NCI-H2196 treated with DMSO at 0.1 percent for 48 hours (cell line): ENCODE results near the gene CCDC144A.
"Not testable (repeated sequence)": the region's sequence is repeated elsewhere in the genome, so short reads cannot be mapped to it uniquely, and the experiment has no call there.

Experiments used
- DNase-seq: peaks from one replicate; lab custom pipeline; 2025; ENCODE audit not compliant: unreplicated experiment; lab: John Stamatoyannopoulos, UW

CCDC144A gene, protein sequence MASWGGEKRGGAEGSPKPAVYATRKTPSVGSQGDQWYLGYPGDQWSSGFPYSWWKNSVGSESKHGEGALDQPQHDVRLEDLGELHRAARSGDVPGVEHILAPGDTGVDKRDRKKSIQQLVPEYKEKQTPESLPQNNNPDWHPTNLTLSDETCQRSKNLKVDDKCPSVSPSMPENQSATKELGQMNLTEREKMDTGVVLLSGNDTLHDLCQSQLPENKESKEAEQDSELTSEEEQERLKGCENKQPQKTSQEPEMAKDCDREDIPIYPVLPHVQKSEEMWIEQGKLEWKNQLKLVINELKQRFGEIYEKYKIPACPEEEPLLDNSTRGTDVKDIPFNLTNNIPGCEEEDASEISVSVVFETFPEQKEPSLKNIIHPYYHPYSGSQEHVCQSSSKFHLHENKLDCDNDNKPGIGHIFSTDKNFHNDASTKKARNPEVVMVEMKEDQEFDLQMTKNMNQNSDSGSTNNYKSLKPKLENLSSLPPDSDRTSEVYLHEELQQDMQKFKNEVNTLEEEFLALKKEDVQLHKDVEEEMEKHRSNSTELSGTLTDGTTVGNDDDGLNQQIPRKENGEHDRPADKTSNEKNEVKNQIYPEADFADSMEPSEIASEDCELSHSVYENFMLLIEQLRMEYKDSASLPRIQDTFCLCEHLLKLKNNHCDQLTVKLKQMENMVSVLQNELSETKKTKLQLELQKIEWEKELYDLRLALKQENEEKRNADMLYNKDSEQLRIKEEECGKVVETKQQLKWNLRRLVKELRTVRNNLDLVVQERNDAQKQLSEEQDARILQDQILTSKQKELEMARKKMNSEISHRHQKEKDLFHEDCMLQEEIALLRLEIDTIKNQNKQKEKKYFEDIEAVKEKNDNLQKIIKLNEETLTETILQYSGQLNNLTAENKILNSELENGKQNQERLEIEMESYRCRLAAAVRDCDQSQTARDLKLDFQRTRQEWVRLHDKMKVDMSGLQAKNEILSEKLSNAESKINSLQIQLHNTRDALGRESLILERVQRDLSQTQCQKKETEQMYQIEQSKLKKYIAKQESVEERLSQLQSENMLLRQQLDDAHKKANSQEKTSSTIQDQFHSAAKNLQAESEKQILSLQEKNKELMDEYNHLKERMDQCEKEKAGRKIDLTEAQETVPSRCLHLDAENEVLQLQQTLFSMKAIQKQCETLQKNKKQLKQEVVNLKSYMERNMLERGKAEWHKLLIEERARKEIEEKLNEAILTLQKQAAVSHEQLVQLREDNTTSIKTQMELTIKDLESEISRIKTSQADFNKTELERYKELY (N-terminal part only)

DNA sequence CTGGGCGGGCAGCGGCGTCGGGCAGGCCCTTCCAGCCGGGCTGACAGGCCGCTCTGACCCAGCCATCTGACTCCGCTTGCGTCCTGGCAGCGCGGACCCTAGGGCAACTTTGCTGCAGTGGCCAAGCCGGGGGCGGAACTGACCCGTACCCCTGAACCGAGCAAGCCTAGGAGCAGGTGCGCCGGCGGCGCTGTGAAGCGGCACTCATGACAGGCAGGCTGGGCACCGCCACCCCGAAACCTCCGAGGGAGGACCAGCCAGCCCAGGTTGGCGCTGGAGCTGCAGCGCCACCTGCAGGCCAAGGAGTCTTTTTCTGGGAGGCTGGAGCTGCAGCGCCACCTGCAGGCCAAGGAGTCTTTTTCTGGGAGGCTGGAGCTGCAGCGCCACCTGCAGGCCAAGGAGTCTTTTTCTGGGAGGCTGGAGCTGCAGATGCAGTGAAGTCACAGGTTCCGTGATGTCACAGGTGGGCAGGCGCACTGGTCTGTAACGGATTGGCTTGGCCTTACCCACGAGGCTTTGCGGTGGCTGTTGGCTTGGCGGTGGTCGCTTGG, at the start of gene CCDC144A:
Gene CCDC144A (plus strand): TSS at position 511 of the 551 bp plus-strand sequence. CDS start 160 bp downstream, outside the sequence.
- DNase-seq, result not testable (repeated sequence)

DNA sequence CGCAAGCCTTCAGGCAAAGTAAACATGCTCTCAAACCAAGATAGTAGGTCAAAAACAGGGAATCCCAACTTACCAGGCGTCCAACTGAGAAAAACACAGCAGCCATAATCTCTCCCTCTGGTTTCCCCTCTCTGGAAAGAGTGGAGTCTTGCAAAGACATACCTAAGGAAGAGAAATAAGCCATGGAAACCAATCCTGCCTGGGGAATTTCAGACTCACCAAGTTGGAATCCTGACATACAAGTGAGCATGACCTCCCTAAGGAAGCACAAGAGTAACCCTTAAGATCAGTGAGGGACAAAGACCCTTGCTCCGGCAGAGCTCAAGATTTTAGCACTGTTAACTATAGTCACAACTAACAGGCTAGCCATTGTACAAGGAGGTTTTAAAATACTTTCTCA, 40.5 kb upstream of the CCDC144A start:
- no peak for DNase-seq

DNA sequence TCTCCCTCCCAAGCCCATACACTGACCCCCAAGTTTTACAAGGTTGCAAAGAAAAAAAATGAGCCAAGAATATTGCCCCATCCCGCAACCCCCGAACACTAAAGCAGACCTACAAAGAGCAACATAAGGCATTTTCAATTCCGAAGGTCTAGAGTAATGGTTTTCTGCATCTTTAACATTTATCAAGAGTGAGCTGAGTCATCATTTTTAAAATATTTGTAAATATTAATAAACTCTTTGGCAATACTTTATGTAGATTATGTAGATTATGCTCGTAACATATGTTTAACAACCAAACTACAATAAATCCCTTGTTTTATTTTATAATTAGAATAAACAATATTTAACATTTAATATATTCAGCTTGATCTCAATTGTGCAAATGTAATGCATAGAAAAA, 37.8 kb upstream of the CCDC144A start:
- DNase-seq, result no peak

DNA sequence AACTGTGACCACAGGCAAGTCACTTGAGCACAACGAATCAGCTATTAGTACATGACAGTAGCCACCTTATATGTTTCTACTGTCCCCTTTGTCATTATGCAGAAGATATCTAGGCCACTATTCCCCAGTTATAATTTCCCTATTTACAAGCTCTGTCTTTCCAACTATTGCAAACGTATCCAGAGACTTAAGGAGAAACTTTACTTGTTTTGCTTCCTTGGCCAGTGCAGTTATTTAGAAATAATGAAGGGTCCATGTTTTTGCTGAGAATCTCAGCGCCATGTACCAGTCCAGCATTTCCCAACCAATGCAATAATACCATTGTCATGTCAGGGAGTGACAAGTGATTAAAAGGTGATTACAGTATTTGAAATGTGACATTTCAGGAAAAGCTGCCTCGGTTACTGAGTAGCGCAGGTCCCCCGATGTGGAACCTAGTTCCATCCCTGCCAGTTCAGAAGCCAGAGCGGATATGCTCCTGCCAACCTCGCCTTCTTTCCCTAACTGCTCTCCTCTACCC, 37.1 kb upstream of the CCDC144A start:
- DNase-seq, result no peak

DNA sequence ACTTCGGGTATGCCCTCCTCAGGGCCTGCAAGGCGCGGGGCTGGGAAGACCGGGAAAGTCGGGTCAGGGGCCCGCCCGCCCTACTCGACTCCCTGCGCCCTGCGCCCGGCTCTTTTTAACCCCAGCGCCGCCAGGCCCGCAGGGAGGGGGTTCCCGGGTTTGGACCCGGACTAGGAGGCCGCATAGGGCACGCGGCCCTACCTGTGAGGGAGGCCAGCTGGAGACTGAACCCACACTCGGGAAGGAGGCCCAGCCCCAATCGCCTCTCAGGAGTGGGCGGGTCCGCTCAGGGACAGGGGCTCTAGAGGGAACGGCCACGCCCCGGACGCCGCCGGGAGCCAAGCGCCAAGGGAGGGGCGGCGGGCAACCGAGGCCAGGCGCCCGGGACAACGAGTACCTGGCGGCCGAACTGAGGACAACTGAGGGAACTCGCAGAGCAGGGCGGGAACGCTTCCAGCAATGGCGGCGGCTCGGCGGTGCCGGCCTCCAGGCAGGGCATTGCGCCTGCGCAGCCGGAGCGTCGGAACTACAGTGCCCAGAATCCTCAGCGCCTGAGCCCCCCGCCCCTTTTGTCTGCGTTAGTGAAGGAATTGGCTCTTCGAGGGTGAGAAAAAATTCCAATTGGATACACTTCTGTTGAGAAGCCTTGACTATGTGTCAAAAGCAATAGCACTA, 36.5 kb upstream of the CCDC144A start, which contains the start of gene ZNF624:
Gene ZNF624 (minus strand): TSS at position 484 of the 675 bp plus-strand sequence.
- DNase-seq, result peak; percentile 63

DNA sequence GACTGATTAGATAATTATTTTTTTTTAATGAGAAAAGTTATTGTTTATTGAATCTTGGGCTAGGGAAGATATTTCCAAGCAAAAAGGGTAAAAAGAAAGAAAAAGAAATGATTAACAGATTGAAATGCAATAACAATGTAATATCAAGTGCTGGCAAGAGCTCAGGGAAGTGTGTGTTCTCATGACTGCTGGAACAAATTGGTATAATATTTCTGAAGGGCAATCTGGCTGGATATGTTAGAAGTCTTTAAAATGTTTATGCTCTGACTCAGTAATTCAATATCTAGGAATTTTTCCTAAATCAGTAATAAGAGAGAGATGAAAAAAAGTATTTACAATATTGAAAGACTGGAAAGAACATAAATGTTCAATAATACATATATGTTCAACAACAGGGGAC, 28.8 kb upstream of the CCDC144A start:
- DNase-seq, result no peak

DNA sequence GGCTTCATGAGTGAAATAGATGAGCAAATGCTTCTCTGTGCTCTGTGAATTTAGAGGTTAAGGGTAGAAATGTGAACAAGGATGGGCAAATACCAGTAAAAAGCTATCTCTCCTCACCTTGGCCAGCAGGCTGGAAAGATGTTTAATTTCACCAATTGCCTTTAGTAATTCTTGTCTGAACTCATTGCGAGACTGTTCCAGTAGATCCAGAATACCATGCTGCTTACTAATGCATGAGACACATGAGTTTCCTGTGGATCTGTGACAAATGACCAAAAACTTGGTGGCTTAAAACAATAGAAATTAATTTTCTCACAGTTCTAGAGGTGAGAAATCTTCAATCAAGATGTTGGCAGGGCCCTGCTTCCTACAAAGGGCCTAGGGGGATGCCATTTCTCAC, 27.1 kb upstream of the CCDC144A start:
- DNase-seq, result no peak

DNA sequence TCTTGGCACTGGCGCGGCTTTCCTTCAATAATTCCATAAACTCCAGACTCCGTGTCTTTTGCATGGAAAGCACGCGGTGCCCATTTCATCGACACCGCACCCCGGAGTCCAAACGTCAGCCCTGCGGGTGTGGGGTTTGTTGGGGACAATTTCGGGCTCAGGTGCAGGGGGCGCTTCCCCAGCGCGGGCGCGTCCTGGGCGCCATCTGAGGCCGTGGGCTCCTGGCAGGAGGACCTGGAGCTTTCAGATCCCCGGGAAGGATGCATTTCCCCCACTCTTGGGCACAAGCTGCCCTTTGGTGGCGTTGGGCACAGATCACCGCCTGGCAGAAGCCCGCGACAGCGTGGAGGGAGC, 23.5 kb upstream of the CCDC144A start:
- not testable (repeated sequence) for DNase-seq

DNA sequence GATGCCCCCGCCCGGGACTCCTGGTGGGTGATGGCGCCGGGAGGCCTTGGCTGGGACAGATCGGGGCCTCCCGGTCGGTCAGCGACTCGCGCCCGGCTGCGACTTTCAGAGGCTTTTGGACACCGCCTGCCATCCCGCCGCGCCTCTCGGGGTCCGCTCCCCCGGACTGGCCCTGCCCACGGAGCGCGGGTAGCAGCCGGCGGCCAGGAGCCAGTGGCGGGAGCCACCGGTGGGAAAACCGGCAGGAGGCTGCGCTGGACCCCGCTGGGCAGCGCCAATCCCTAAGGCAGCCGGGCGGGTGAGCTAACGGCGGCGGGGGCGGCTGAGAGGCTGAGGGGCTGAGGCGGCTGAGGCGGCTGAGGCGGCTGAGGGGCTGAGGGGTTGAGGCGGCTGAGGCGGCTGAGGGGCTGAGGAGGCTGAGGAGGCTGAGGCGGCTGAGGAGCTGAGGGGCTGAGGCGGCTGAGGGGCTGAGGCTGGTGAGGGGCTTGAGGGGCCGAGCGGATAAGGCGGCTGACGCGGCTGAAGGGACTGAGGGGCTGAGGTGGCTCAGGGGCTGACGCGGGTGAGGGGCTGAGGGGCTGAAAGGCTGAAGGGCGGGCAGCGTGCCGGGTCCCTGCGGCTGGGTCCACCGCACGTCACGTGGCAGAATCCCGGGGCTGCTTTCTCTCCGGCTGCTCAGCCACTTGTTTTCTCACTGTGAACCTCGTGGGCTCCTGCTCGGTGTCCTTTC, 23.0 kb upstream of the CCDC144A start:
- not testable (repeated sequence) for DNase-seq

DNA sequence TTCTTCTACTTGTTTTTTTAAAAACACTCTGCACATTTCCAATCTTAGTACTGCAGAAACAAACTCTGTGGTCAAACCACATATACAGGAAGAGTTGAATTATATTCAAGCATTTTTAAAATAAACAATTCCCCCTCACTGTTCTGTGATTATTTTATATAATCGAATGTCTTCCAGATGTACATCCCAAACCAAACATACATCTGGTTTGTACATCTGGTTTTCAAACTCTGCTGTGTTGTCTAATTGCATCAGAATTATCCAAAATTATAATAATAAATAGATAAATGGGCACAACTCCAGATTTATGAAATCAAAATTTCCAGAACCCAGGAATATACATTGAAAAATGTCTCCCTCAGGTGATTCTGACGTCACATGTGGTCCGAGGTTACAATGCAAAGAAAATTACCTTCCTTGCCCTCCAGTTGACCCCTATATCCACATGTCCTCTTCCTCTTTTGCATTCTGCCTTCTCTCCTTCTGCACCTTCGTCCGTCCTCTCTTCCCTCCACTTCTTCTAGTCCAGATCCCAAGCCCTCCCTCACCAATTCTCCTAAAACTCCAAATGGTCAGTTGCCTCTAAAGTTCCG, 13.3 kb upstream of the CCDC144A start:
- DNase-seq, result no peak

DNA sequence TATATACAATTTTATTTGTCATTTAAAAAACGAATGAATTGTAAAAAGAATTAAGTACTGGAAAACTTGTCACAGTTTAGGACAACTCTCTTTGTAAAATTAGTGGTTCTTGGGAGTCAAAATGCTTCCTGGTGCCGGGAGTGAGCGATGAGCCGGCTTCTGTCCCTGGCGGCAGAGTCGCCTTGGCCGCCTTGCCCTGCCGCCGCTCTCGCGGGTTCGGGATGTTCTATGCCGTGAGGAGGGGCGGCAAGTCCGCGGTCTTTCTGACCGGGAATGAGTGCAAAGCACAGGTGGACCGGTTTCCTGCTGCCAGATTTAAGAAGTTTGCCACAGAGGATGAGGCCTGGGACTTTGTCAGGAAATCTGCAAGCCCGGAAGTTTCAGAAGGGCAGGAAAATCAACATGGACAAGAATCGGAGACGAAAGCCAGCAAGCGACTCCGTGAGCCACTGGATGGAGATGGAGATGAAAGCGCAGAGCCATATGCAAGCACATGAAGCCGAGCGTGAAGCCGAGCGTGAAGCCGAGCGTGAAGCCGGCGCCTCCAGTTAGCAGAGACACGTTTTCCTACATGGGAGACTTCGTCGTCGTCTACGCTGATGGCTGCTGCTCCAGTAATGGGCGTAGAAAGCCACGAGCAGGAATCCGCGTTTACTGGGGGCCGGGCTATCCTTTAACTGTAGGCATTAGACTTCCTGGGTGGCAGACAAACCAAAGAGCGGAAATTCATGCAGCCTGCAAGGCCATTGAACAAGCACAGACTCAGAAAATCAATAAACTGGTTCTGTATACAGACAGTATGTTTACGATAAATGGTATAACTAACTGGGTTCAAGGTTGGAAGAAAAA, 6.5 kb upstream of the CCDC144A start:
- not testable (repeated sequence) for DNase-seq

DNA sequence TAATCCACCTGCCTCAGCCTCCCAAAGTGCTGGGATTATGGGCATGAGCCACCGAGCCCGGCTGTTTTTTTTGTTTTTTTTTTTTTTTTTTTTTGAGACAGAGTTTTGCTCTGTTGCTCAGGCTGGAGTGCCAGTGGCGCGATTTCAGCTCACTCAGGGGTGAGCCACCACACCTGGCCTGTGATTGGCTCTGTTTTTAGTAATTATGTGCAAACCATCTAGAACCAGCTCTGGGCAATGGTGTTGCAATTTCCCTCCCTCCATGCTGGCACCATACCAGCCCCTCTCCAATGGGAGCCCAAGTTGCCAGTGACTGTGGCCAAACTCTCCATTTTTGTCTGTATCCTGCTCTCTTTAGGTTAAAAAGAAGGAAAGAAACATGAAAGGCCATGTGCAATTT, 4.0 kb upstream of the CCDC144A start:
- DNase-seq, result not testable (repeated sequence)

DNA sequence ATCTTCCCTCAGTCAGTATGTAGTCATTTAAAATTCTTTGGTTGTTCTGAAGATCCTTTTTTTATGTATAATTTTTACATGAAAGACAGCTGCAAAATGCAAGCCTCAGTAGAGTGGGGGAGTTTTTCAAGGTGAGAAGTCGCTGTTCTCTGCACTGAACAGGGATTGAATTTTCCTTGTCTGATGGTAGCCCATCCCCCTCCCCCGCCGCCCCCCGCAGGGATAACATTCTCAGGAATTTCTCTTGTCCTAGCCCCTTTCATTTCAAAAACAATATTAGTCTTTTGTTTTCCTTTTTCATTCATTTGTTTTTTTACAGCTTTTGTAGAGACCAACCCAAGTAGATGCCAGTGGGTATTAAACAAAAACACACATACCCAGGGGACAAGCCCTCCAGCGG, 2.9 kb upstream of the CCDC144A start:
- DNase-seq, result not testable (repeated sequence)

DNA sequence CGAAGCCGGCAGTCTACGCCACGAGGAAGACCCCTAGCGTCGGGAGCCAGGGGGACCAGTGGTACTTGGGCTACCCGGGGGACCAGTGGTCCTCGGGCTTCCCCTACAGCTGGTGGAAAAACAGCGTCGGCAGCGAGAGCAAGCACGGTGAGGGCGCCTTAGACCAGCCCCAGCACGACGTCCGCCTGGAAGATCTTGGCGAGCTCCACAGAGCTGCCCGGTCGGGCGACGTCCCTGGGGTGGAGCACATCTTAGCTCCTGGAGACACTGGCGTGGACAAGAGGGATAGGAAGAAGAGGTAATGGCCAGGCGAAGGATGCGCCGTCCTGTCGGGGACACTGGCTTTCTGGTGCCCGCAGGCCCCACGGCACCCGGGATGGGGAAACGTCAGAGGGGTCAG, 406 bp downstream of the CCDC144A start:
- not testable (repeated sequence) for DNase-seq

DNA sequence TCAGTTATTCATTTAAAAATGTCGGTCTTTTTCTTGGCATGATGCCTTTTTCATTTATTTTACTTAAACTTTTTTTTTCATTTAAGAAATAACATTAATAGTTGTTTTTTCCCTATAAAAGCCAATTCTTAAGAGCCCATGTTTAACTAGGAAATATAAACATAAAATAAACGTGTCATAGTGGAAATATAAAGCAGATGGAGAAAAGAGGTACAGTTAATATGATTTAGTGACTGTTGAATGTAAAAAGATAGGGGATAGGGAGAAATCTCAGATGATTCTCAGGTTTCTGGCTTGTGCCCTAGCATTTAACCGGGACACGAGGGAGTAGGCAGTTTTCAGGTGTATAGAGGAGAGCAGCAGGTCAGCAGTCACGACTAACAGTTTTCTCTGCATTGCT, 7.6 kb downstream of the CCDC144A start:
- not testable (repeated sequence) for DNase-seq

DNA sequence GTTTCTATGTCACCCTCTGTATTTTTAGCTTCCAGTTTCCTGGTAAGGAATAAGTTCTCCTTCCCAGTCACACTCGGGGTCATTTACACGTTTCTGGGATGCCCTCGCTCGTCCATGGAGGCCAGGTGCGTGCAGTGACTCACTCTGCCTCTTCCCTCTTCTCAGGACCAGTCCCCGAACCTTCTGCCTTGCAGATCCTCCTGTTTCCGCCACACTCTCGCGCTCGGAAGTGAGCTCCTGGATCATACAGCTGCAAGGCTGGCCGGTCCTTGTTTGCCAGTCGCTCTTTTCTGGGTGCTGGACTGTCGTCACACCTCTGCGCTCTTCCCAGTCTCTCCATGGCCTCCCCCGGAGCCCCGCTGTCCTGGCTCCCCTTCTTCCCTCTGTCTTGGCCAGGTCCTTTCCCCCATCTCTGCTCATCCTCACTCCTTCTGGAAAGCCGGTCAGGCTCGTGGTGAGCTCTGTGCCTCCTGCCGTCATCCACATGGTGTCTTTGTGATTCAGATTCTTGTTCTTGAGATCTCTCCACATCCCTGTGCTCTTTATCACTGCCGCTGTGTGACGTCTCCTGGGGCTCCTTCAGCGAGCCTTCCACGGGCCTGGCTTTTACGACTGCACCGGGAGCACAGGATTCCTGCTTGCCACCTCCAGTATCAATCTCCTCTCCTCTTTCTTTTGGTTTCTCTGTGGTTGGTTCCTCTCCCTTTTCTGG, 55.6 kb downstream of the CCDC144A start:
- DNase-seq, result not testable (repeated sequence)

DNA sequence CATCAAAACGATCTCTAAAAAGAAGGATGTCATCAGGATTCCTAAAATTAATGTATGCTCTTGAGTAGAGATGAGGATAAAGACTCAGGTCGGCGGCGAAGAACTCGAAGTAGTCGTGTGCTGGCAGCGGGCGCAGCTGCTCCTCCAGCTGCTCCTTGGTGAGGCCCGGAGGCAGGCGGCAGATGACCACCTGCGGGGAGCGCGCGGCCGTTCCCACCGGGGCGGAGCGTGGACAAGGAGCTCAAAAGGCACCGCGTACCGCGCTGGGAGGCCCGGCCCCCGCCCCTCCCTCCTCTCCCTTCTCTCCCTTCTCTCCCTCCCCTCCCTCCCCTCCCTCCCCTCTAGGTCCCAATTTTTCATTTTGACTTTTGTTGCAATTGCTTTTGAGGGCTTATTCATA, 56.5 kb downstream of the CCDC144A start:
- not testable (repeated sequence) for DNase-seq
